Thyroid gland (tissue), 4 donors: ENCODE measurements around the gene MICOS13.

Experiments used
- CTCF ChIP-seq, 6 experiments: fragments of 200-600 bp in 3 of 6; fragments of 450-650 bp in 3 of 6; sonication (generic) in 3 of 6; IDR thresholded peaks; one replicate each; pipeline ENCODE4 v1.5.1; 2016 to 2019; ENCODE audit warnings: antibody characterized with exemption in 6 of 6, mild to moderate bottlenecking in 2 of 6, inconsistent platforms in 1 of 6, moderate library complexity in 1 of 6
- POLR2A ChIP-seq, 2 donors: fragments of 450-650 bp; IDR thresholded peaks; one replicate each; pipeline ENCODE4 v1.6.1; 2017; ENCODE audit warnings: antibody characterized with exemption in 2 of 2, mild to moderate bottlenecking in 2 of 2, moderate library complexity in 1 of 2

- TF ChIP-seq POLR2A (IDR thresholded peaks at IDR 0.05) (no peak), CTCF (IDR thresholded peaks at IDR 0.05) (no peak)
These were observed 11.8 kb upstream of the MICOS13 start for GRCh38 chr19:5691822-5692722.
